Caki2 (cell line): ENCODE measurements around the gene GTF2IRD1. TPM values are rescaled to one million over a fixed set of nuclear protein-coding genes. Genes with fewer than 3 reads are reported as not detected.
"Not testable (repeated sequence)": the region's sequence is repeated elsewhere in the genome, so short reads cannot be mapped to it uniquely, and the experiment has no call there.

Experiments
- DNase-seq: peaks from one replicate; pipeline ENCODE4 v3.0.0-alpha.2; 2015; ENCODE audit warnings: low read depth
- in situ Hi-C: cut with HindIII; loops from 2 replicates; pipeline ENCODE4 v1.10.0; 2016; ENCODE audit warnings: low sequenced_read_pairs, low pct_unique_long_range_greater_than_20kb, mixed read lengths
- total RNA-seq: library from RNA; depleted of rRNA; stranded (reverse); fragments of >200 nt; shearing (Covaris generic); gene quantifications from 2 replicates; pipeline ENCODE4 v1.2.3, GENCODE V29; 2014; ENCODE audit warnings: low replicate concordance; rRNA removed

GTF2IRD1 gene
- total RNA-seq, 1 experiment from 2014 or later = 33.4 TPM

- DNase-seq, in situ Hi-C loops: not testable (repeated sequence)
These were observed 196.9 kb downstream of the GTF2IRD1 start for GRCh38 chr7:74650493-74651132.

GRCh38 chr7:74651133-74651504 lies 197.4 kb downstream of the GTF2IRD1 start:
- in situ Hi-C loops, DNase-seq: not testable (repeated sequence)

Other genes starting within 250 kb of the GTF2IRD1 start
- gene LAT2, start 243.9 kb upstream of the GTF2IRD1 start, total RNA-seq = 0.84 and 5.4 TPM in 2 replicates
- gene RFC2, start 199.5 kb upstream of the GTF2IRD1 start, total RNA-seq = 50.5 and 52.0 TPM in 2 replicates
- gene CLIP2, start 164.5 kb upstream of the GTF2IRD1 start, total RNA-seq = 20.5 and 35.9 TPM in 2 replicates
- 77.6 and 94.3 TPM in 2 replicates for gene GTF2I, start 203.8 kb downstream of the GTF2IRD1 start, total RNA-seq